Hepatic stellate cell (primary cell): ENCODE results near the gene PNKD.

Experiments used
- DNase-seq: peaks from one replicate; pipeline ENCODE4 v3.0.0; 2011; ENCODE audit warnings: low spot score

Gene PNKD

DNA sequence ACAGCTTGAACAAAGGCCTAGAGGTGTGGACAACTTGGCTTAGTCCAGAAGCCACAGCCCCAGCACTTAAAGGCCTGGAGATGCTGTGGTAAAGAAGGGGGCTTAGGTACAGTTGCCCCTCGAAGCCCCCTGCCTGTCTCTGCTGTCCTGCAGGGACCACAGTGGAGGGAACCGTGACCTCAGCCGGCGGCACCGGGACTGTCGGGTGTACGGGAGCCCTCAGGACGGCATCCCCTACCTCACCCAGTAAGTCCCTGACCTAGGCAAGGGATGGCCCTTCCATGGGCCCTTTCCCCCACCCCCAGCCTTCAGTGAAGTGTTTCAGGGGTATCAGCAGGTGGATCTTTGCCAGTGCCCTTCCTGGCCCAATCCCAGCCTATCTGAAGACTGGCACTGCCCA is 71.1 kb downstream of the PNKD start:
- no peak for DNase-seq

DNA sequence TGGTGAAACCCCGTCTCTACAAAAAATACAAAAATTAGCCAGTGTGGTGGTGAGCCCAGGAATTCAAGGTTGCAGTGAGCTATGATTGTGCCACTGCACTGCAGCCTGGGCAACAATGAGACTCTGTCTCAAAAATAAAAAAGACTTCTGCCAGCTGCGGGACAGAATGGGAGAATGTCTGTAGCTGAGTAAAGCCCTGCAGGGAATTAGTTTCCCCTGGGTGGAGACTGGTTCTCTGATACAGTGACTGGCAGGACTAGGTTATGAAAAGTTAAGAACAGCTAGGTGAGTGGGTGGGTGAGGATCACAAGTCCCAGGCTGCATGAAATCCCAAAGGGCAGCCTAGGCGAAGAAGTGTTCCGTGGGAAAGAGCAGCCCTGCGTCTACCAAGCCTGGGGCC is 72.5 kb downstream of the PNKD start:
- no peak for DNase-seq

DNA sequence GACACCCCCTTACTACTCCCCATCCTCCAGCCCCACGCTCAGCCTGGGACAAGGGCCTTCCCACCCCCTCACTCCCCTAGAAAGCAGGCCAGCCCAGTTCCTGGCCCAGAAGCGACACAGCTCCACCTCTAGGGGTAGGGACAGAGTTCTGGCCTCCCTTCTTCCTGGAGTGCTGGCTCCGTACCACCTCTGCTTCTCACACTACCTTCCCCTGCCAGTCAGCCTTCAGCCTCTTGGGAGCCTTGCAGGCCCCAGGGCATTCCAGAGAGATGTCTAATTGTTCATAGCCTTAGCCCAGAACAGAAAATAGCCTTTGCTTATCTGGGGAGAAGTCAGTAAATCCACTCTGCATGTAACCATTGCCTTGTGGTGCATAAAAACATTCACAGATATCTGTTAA is 73.3 kb downstream of the PNKD start:
- peak; percentile 91 for DNase-seq

DNA sequence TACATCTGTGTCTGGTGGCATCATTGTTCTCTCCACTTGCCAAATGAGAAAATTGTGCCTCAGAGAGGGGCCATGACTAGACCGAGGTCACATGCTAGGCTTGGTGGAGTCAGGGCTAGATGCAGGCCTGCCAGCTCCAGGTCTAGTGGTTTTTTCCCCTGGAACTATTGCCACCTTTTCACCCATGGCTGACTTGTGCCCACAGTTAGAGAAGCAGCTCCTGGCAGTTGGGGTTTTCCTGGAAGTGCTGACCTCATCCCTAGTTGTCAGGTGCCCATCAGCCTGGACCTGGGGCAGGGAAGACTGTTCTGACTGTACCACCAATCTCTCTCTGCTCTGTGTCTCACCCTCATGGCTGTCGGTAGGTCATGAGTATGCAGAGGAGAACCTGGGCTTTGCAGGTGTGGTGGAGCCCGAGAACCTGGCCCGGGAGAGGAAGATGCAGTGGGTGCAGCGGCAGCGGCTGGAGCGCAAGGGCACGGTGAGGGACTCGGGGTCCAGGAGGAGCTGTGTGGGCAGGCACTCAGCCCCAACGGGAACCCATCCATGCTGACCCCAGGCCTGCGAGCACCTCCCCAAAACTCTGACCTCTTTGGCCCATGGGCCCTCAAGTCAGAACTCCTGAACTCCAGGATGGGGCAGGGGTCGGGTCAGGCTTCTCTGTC is 73.9 kb downstream of the PNKD start:
- no peak for DNase-seq

DNA sequence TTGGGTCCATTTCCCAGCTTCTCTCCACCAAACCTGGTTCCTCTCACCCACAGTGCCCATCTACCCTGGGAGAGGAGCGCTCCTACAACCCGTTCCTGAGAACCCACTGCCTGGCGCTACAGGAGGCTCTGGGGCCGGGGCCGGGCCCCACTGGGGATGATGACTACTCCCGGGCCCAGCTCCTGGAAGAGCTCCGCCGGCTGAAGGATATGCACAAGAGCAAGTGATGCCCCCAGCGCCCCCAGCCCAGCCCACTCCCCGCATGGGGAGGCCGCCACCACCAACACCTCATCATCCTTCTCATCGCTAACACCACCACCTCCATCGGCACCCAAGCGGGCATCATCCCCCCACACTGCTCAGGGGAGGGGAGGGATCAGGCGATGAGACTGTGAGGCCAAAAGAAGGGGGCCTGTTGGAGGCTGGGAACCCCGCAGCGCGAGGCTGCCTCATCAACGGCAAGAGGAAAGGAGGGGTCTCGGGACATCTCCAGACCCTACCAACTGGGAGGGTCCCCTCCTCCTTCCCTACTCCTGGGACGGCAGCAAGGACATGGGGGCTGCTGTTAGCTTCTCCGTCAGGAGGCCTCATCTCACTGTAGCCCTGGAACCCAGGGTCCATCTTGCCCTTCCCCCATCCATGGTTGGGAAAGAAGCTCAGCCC is 74.6 kb downstream of the PNKD start:
- no peak for DNase-seq

DNA sequence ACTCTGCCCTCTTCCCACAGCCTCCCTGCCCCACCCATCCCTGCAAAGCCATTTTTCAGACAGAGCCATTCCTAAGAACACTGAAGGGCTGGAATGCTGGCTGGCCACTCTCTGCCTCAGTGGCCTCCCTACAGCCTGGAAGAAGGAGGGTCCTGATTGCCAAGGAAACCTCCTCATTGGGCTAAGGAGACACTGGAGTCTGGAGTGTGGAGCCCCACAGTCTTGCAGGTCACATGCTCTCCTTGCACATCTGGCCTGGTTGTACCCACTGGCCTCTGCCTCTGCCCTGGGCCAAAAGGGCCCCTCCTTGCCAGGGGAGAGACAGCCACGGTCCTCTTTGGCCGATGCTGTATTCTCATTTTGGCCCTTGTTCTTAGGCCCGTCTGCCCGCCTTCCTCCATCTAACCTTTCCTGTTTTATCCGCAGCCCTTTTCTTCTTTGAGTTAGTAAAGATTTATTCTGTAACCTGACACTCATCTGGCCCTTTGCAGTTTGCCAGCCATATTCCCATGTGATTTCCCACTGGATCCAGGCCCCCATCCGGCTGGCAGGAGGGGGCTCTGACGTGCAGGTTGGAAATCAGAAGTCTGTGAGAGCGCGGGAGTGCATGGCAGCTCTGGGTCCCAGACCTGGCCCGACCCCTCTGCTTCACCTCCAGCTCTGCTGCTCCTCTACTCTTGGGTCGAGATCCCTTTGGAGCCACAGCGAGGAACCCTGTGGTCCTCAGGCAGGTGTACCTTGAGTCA is 75.3 kb downstream of the PNKD start:
- no peak for DNase-seq

DNA sequence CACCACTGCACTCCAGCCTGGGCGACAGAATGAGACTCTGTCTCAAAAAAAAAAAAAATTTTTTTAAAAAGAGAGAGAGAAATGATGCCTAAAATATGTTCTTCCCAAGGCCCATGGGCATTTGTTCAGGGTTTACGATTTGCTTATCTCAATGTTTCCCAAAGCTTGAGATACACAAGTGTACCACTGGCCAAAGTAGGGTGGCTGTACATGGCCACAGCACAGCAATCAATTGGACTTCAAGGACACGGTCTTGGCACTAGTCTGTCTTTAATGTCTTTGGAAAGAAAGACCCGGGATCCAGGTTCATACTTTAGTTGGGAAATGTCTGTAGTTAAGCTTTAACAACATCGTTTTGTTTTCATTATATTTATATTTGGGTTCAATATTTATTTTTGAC is 76.9 kb downstream of the PNKD start:
- no peak for DNase-seq

DNA sequence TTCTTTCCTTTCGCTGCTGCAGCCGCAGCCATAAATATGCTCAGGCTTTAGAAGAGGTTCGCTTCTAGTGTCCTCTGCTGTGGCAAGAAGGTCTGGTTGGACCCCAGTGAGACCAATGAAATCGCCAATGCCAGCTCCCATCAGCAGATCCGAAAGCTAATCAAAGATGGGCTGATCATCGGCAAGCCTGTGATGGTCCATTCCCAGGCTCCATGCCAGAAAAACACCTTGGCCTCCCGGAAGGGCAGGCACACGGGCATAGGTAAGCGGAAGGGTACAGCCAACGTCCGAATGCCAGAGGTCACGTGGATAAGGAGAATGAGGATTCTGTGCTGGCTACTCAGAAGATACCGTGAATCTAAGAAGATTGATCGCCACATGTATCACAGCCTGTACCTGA is 83.7 kb downstream of the PNKD start:
- DNase-seq: no peak

DNA sequence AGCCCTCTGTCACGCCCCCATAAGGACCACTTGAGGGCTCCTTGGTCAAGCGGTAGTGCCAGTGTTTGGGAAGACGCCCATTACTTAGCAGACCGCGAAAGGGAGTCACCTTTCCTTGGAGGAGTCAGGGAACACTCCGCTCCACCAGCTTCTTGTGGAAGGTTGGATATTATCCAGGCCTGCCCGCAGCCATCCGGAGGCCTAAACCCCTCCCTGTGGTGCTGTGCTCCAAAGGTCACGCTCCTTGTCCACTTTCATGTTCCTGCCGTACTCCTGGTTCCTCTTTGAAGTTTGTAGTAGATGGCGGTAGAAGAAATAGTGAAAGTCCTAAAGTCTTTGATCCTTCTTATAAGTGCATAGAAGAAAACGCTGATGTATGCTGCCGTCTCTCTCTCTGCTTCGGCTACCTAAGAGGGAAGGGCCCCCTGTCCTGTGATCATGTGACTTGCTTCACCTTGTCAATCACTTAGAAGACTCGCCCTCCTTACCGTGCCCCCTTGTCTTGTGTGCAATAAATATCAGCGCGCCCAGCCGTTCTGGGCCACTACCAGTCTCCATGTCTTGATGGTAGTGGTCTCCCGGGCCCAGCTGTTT is 84.6 kb downstream of the PNKD start:
- no peak for DNase-seq

DNA sequence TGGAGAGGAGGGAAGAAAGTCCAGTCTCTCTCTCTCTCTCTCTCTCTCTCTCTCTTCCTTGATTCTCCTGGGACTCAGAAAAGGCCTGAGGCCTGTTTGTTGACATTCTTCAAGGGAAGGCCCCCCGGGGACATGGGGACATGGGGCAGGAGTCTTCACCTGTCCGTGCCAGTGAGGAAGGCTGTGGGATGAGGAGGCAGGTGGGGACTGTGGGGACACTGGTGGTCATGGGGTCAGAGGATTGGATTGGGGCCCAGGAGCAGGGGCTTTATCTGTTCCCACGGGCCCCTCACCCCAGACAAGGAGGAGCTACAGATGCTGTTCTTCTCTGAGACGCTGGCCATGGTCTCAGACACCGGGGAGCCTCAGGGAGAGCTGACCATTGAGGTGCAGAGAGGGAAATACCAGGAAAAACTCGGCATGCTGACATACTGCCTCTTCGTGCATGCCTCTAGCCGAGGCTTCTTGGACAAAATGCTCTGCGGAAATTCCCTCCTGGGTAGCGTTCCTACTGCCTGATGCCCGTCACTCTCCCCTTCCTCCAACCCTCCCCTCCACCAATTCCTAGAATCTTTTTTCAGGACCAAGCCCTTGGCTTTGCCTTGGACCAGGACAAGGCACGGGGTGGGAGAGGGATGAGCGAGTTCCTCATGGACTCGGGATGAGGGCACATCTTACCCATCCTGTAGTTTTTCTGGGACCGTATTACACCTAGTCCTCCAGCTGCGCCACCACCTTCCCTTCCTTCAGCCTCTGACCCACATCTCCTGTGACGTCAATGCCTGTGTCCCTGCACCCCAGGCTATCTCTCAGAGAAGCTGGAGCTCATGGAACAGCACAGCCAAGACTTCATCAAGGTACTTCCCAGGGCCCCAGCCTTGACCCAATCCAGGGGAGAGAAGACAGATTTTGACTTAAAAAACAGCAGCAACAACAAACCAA is 87.2 kb downstream of the PNKD start:
- DNase-seq: no peak

DNA sequence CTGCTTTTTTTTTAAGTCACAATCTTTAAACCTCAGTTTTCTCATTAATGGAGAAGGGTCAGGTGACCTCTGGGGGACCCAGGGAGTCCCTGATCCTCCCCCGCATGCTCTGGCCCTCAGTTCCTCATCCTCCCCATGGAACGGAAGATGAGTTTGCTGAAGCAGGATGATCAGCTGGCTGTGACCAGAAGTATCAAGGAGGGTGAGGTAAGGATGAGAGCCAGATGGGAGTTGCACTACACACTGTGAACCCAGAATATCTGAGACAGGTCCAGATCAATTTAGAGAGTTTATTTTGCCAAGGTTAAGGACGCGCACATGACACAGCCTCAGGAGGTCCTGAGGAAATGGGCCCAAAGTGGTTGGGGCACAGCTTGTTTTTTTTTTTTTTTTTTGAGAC is 90.1 kb downstream of the PNKD start:
- DNase-seq: no peak

DNA sequence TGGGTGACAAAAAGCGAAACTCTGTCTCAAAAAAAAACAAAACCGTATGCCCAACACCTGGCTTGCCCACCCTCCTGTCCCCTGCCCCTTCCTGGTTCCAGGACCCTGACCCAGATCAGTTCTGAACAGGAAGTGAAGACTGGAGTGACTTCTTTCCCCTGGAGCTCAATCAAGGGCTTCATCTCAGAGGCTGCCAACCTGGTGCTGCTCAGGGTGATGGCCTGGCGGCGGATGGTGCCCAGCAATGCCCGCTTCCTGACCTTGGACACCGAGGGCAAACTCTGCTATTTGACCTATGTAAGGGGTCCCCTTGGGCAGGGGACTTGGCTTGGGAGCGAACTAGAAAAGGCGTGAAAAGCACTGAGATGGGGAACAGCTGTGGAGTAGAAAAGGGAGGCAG is 92.3 kb downstream of the PNKD start:
- DNase-seq: no peak

DNA sequence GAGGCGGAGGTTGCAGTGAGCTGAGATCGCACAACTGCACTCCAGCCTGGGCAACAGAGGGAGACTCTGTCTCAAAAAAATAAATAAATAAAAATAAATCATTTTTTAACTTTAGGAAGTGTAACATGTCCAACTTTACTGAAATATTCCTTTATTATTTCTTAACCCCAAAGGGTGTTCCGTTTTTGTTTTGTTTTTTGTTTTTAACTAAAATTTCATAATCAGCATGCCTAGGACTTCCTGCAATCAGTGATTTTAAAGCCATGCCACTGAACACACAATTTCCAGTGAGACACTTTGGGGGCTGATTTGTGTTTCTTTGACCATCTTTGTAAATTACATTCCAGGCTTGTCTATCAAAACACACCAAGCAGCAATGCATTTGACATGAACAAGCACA is 93.4 kb downstream of the PNKD start:
- no peak for DNase-seq

DNA sequence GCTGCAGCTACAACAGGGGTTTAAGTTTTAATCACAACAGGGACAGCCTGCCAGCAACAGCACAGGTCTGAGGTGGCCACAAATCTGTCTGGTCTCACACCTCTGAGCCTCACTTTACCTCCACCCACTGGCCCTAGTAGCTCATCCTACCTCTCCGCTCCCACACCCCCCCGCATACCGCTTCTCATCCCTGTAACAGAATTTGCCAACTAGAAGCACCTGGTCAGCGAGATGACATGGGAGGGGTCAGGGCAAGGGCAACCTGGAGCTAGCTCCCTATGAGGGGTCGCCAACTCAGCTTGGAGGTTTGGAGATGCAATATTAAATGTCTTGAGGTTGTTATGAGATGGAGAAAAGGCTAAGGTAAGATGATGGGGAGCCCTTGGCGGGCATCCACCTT is 93.9 kb downstream of the PNKD start:
- DNase-seq: no peak

DNA sequence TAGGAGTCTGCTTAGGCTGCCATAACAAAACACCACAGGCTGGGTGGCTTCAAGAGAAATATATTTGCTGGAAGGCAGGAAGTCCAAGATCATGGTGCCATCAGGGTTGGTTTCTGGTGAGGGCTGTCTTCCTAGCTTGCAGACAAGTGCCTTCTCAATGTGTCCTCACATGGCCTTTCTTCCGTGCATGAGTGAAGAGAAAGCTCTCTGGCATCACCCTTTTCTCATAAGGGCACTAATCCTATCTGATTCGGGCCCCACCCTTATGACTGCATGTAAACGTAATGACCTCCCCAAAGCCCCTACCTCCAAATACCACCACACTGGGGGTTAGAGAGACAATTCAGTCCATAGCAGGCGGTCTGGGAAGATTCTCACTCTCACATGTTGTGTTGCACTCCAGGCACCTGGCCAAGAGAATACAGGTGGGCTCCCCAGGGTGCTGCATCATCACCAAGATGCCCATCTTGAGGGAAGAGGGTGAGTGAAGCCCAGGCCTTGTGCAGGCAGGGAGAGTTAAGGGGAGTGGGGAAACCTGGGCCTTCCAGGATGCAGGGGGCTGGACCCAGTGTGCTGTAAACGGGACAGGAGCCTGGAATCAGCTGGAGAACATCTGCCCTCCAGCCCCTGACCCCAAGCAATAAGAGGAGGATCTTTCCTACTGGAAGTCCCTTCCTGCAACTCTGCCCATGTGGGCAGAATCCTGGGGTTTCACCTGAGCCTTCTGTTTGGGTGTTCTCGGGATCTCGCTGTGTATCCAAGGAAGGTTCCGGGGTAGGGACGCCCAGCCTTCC is 96.5 kb downstream of the PNKD start:
- no peak for DNase-seq

DNA sequence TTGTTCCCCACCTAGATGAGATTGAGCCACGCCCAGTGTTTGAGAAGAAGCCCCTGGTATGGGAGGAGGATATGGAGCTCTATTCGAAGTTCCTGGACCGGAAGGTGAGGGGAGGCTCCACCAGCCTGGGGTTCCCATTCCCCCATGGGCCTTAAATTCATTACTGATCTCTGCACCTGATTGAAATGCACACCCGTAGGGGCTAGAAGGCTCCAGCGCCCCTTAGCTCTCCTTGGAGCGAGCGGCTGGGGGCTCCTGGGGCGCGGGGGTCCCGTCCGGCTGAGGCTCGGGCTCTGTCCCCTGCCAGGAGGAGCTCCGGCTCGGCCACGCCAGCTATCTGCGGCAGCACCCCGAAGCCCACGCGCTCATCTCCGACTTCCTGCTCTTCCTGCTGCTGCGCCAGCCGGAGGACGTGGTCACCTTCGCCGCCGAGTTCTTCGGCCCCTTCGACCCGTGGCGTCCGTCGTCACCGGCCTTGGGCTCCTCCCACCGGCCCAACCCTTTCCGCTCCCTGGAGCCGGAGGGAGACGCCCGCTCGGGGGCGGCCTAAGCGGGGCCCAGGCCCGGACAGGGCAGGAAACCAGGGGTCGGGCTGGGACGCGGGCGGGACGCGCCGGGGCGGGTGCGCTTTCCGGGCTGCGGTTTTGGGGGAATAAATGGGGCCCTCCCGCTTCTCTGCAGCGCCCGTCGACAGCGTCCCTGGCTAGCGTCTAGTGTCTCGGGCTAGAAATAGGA is 97.3 kb downstream of the PNKD start:
- DNase-seq: peak; percentile 87

DNA sequence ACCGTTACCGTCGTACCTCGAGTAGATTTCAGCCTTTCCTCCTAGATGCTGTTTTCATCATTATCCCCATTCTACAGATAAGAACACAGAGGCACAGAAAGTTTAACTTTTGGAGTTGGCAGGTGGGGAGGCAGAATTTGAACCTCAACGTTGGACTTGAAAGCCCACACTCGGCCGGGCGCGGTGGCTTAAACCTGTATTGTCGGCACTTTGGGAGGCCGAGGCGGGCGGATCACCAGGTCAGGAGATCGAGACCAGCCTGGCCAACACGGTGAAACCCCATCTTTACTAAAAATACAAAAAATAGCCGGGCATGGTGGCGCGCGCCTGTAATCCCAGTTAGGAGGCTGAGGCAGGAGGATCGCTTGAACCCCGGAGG is 97.8 kb downstream of the PNKD start:
- no peak for DNase-seq

DNA sequence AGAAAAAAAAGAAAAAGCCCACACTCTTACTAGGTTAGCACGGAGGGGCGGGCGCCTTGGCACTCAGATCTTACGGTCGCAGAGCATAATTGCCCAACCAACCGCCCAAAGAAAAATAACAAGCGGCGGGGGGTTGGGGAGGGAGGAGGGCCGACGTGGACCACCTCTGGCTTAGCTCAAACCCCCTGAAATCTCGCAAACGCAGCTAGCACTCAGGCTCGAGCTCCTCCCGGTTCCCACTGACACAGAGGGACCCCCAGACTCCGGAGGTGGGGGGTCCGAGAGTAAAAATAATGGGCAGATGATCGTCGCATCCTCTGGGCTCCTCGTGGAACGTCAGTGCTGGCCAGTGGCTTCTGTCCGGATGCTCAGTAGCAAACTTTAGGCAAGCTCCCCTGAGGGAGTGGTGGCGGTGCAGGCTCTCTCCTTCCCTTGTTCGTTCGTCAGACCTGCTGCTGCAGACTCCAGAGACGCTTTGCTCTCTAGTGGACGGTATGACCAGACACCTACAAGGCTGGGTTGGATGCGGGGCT is 98.4 kb downstream of the PNKD start:
- no peak for DNase-seq

DNA sequence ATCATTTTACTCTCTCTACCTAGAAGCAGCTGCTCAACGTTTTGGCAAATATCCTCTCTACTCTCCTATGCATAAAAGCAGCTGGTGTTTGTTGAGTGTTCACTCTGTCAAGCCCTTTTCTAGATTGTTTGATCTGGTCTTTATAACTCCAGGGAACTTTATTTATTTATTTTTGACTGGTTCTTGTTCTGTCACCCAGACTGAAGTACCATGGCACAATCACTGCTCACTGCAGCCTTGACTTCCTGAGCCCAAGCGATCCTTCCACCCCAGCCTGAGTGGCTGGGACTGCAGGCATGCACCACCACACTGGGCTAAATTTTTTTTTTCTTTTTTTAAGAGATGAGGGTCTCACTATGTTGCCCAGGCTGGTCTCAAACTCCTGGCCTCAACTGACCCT is 99.0 kb downstream of the PNKD start:
- DNase-seq: no peak

DNA sequence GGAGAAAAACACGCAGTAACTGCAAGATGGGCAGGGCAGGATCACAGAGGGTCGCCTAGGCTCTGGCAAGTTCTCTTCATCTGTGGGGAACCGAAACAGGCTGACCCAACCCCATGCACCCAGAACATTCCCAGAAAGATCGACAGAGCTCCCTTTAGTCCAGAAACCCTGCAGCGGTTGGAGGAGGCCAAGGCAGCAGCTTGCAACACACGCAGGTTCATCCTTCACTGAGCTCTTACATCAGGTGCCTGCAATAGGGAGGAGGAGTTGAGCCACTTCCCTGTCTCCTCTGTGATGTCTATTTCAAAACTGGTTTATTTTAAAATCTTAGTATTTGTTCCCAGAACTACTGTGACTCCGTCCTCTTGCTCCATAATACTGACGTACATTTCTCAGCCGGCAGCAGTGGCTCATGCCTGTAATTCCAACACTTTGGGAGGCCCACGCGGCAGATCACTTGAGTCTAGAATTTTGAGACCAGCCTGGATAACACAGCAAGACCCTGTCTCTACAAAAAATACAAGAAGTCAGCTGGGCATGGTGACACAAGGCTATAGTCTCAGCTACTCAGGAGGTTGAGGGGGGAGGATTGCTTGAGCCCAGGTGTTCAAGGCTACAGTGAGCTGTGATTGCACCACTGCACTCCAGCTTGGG is 100.2 kb downstream of the PNKD start:
- peak; percentile 41 for DNase-seq
